SK-N-SH (cell line): ENCODE results near the gene DTX3. TPM values are rescaled to one million over a fixed set of nuclear protein-coding genes. Genes with fewer than 3 reads are reported as not detected.

Experiments
- CTCF ChIA-PET: fragments of 300-600, 350-600 bp; formaldehyde crosslinking; extraction: SDS; loops from one replicate; lab custom pipeline; 2021; lab: Yijun Ruan, JAX
- POLR2A ChIA-PET: fragments of 350-600 bp; sonication (Branson Sonifier 250); formaldehyde crosslinking; extraction: SDS; loops from one replicate; lab custom pipeline; 2020; ENCODE audit warnings: antibody characterized with exemption, inconsistent platforms; lab: Yijun Ruan, JAX
- DNase-seq: peaks from one replicate; pipeline ENCODE4 v3.0.0; 2012
- H2AFZ ChIP-seq: fragments of 200-600 bp; sonication (generic); 2 replicates; pipeline ENCODE4 v1.8.1; 2016; ENCODE audit warnings: antibody characterized with exemption, mild to moderate bottlenecking, low read depth
- H3F3A ChIP-seq: fragments of 200-600 bp; sonication (generic); replicated peaks from 2 replicates; pipeline ENCODE3; 2016; ENCODE audit warnings: antibody characterized with exemption, mild to moderate bottlenecking; ENCODE audit not compliant: insufficient read depth
- H3K27ac ChIP-seq, 2 experiments: fragments of 200-500 bp in 1 of 2; fragments of 200-600 bp in 1 of 2; sonication (Bioruptor generic) in 1 of 2; sonication (generic), shearing (Covaris generic) in 1 of 2; 2 replicates each; pipeline versions ENCODE4 v1.5.1 to v1.6.1; 2014 to 2016; ENCODE audit warnings: low read depth in 2 of 2, inconsistent platforms in 1 of 2, low read length in 1 of 2, mild to moderate bottlenecking in 1 of 2, mixed read lengths in 1 of 2
- H3K27me3 ChIP-seq: fragments of 200-600 bp; sonication (generic), shearing (Covaris generic); 2 replicates; pipeline ENCODE4 v1.6.1; 2016; ENCODE audit warnings: mixed run types; ENCODE audit not compliant: insufficient read depth
- H3K36me3 ChIP-seq, 2 experiments: fragments of 200-500 bp in 1 of 2; fragments of 200-600 bp in 1 of 2; sonication (Bioruptor generic) in 1 of 2; sonication (generic) in 1 of 2; replicated peaks in 1 of 2; 2 replicates each; pipeline versions ENCODE3 to v1.5.1; 2014 to 2016; ENCODE audit warnings: low read length in 1 of 2, mild to moderate bottlenecking in 1 of 2; ENCODE audit not compliant: insufficient read depth in 2 of 2, control insufficient read depth in 1 of 2
- H3K4me1 ChIP-seq, 2 experiments: fragments of 200-500 bp in 1 of 2; fragments of 200-600 bp in 1 of 2; sonication (Bioruptor generic) in 1 of 2; sonication (generic), shearing (Covaris generic) in 1 of 2; 2 replicates each; pipeline versions ENCODE4 v1.5.1 to v1.6.1; 2014 to 2016; ENCODE audit warnings: low read depth in 1 of 2, low read length in 1 of 2, mixed run types in 1 of 2; ENCODE audit not compliant: insufficient read depth in 2 of 2, control insufficient read depth in 1 of 2
- H3K4me2 ChIP-seq: fragments of 200-600 bp; sonication (generic), shearing (Covaris generic); 2 replicates; pipeline ENCODE4 v1.6.1; 2017; ENCODE audit warnings: mixed run types
- H3K4me3 ChIP-seq, 2 experiments: fragments of 200-500 bp in 1 of 2; fragments of 200-600 bp in 1 of 2; sonication (Bioruptor generic) in 1 of 2; sonication (generic), shearing (Covaris generic) in 1 of 2; 2 replicates each; pipeline versions ENCODE4 v1.5.1 to v1.8.1; 2014 to 2016; ENCODE audit warnings: low read depth in 2 of 2, inconsistent platforms in 1 of 2, low read length in 1 of 2, mild to moderate bottlenecking in 1 of 2, mixed read lengths in 1 of 2, moderate library complexity in 1 of 2
- H3K79me2 ChIP-seq: fragments of 200-600 bp; sonication (generic); 2 replicates; pipeline ENCODE4 v1.8.1; 2017; ENCODE audit warnings: mild to moderate bottlenecking; ENCODE audit not compliant: insufficient read depth
- H3K9ac ChIP-seq: fragments of 200-600 bp; sonication (generic); 2 replicates; pipeline ENCODE4 v1.6.1; 2017; ENCODE audit warnings: mixed run types
- H3K9me2 ChIP-seq: fragments of 200-600 bp; sonication (generic); 2 replicates; pipeline ENCODE4 v1.6.1; 2017; ENCODE audit warnings: mixed run types
- H3K9me3 ChIP-seq: fragments of 200-600 bp; sonication (generic); 2 replicates; pipeline ENCODE4 v1.6.1; 2017; ENCODE audit warnings: mixed run types, mild to moderate bottlenecking, moderate library complexity
- H4K20me1 ChIP-seq: fragments of 200-600 bp; sonication (generic); 2 replicates; pipeline ENCODE4 v1.6.1; 2017; ENCODE audit warnings: mild to moderate bottlenecking, mixed run types; ENCODE audit not compliant: insufficient read depth
- CHD2 ChIP-seq: fragments of 150-350 bp; IDR thresholded peaks from 2 replicates; pipeline ENCODE4 v1.6.1; 2018; ENCODE audit warnings: low read length; ENCODE audit not compliant: partially characterized antibody
- ELF1 ChIP-seq: IDR thresholded peaks from 2 replicates; pipeline ENCODE4 v1.4.0; 2012
- EP300 ChIP-seq, 2 experiments: IDR thresholded peaks; 2 replicates each; pipeline versions ENCODE4 v1.4.0 to v1.6.1; 2012; ENCODE audit warnings: borderline replicate concordance in 1 of 2, low read depth in 1 of 2, low read length in 1 of 2
- EZH2phosphoT487 ChIP-seq: fragments of 200-600 bp; sonication (generic); IDR thresholded peaks from 2 replicates; pipeline ENCODE4 v1.6.1; 2017; ENCODE audit warnings: low read depth, mixed run types, mild to moderate bottlenecking, antibody characterized with exemption, moderate library complexity, borderline replicate concordance
- FOSL2 ChIP-seq: IDR thresholded peaks from 2 replicates; pipeline ENCODE4 v1.4.0; 2012; ENCODE audit warnings: low read depth, mild to moderate bottlenecking, moderate library complexity, borderline replicate concordance
- FOXJ3 ChIP-seq: sonication (generic); formaldehyde crosslinking; IDR thresholded peaks from 2 replicates; pipeline ENCODE4 v1.5.1; 2020; ENCODE audit warnings: mild to moderate bottlenecking, missing genetic modification reagents
- FOXM1 ChIP-seq: IDR thresholded peaks from 2 replicates; pipeline ENCODE4 v1.4.0; 2012; ENCODE audit warnings: low read depth, mild to moderate bottlenecking
- GATA2 ChIP-seq: sonication (generic); formaldehyde crosslinking; IDR thresholded peaks from 2 replicates; pipeline ENCODE4 v1.5.0; 2020; ENCODE audit warnings: mild to moderate bottlenecking, missing genetic modification reagents
- JUND ChIP-seq: IDR thresholded peaks from 2 replicates; pipeline ENCODE4 v1.4.0; 2012
- MXI1 ChIP-seq: IDR thresholded peaks from 2 replicates; pipeline ENCODE4 v1.6.1; 2012; ENCODE audit warnings: mild to moderate bottlenecking, low read depth, low read length, improper control_type of control experiment
- NRF1 ChIP-seq: IDR thresholded peaks from 2 replicates; pipeline ENCODE4 v1.6.1; 2012; ENCODE audit warnings: low read depth, mild to moderate bottlenecking, low read length
- POLR2AphosphoS5 ChIP-seq: IDR thresholded peaks from 2 replicates; pipeline ENCODE4 v1.6.1; 2012; ENCODE audit warnings: low read depth, low read length
- RCOR1 ChIP-seq: fragments of 150-350 bp; IDR thresholded peaks from 2 replicates; pipeline ENCODE4 v1.6.1; 2017; ENCODE audit warnings: antibody characterized with exemption, low read length
- SIN3A ChIP-seq: IDR thresholded peaks from 2 replicates; pipeline ENCODE4 v1.6.1; 2012; ENCODE audit warnings: low read depth, mild to moderate bottlenecking, low read length, moderate library complexity, borderline replicate concordance
- SMC3 ChIP-seq: IDR thresholded peaks from 2 replicates; pipeline ENCODE4 v1.6.1; 2012; ENCODE audit warnings: low read depth, low read length, improper control_type of control experiment
- TAF1 ChIP-seq: IDR thresholded peaks from 2 replicates; pipeline ENCODE4 v1.6.1; 2012; ENCODE audit warnings: low read depth, mild to moderate bottlenecking, low read length, moderate library complexity, borderline replicate concordance
- TCF12 ChIP-seq: IDR thresholded peaks from 2 replicates; pipeline ENCODE4 v1.4.0; 2012
- TEAD4 ChIP-seq: IDR thresholded peaks from 2 replicates; pipeline ENCODE4 v1.4.0; 2012; ENCODE audit warnings: mild to moderate bottlenecking, borderline replicate concordance; ENCODE audit not compliant: insufficient read depth
- YY1 ChIP-seq: IDR thresholded peaks from 2 replicates; pipeline ENCODE4 v1.4.0; 2012; ENCODE audit warnings: low read depth, mild to moderate bottlenecking
- WGBS: methylation state at CpG from one replicate; pipeline ENCODE4 v1.1.6; 2017; ENCODE audit warnings: low lambda C conversion rate; 5-methylcytosine and 5-hydroxymethylcytosine counted together
- polyA plus RNA-seq, 3 experiments: library from polyadenylated mRNA; depleted of rRNA; stranded (reverse); fragments of >200 nt; gene quantifications; 2 replicates each; pipeline ENCODE4 v1.2.3, GENCODE V29; 2012
- TF ChIP-seq, protein P1 (sequence below): IDR thresholded peaks from 2 replicates; pipeline ENCODE4 v1.4.0; 2012; ENCODE audit warnings: low read depth, borderline replicate concordance
- TF ChIP-seq, protein P2 (sequence below): fragments of 200-600 bp; sonication (generic); IDR thresholded peaks from 2 replicates; pipeline ENCODE4 v1.6.1; 2017; ENCODE audit warnings: antibody characterized with exemption, mild to moderate bottlenecking, moderate library complexity
- TF ChIP-seq, protein P3 (sequence below): IDR thresholded peaks from 2 replicates; pipeline ENCODE4; 2012

The DTX3 gene
- polyA plus RNA-seq, 1 of the 3 experiments (the other 2 are of a cell fraction): 61.2 TPM

DNA sequence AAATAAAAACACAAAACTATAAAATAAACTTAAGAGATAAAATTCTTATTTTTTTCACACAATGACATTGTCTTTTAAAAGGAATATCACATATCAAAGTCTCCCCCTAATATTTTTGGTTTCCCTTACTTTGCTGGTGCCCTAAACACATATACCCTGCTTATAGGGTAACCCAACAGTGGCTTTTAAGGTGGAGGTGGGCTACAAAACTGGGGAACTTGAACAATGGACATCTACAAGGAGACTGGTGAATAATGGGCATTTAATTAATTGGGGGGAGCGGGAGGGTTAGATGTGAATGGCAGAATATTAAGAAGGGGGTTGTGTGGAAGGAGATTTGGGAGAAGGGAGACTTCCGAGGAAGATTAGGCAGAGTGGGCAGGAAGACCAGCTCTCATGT is 18.8 kb downstream of the DTX3 start:
- H2AFZ ChIP-seq: no peak overlapping the region
- POLR2A ChIA-PET: interaction anchor here (1.0 kb wide), 1 partner anchor 19 kb away, joined by 3 read pairs; no protein-coding TSS in a partner anchor
- peaks cover 0 to 2% of the 10 kb centered on the region in 2 experiments for H3K36me3 ChIP-seq
- H3K79me2 ChIP-seq: no peaks in the 10 kb centered on the region
- H3K9me3 ChIP-seq: no peaks in the 10 kb centered on the region
- CTCF ChIA-PET: interaction anchor here (1.4 to 11.0 kb wide), 5 partner anchors 9 to 161 kb away, joined by 3 to 298 read pairs (median 14); partner anchors contain the start of genes ARHGEF25 and B4GALNT1
- H3K4me3 ChIP-seq: no peak overlapping the region
- no peak overlapping the region for H3K9ac ChIP-seq
- peaks cover 4% of the 10 kb centered on the region for H3F3A ChIP-seq
- H3K9me2 ChIP-seq: no peaks in the 10 kb centered on the region
- 90% methylated on average over 2 of the region's 2 CpGs for WGBS
- no peak for DNase-seq
- no peak overlapping the region for H3K27ac ChIP-seq
- H3K4me1 ChIP-seq: peaks cover 0 to 7% of the 10 kb centered on the region in 2 experiments; a peak in 1 of 4 replicates
- no peak for TF ChIP-seq SIN3A
- TF ChIP-seq ELF1: no peak
- TF ChIP-seq, protein P1, sequence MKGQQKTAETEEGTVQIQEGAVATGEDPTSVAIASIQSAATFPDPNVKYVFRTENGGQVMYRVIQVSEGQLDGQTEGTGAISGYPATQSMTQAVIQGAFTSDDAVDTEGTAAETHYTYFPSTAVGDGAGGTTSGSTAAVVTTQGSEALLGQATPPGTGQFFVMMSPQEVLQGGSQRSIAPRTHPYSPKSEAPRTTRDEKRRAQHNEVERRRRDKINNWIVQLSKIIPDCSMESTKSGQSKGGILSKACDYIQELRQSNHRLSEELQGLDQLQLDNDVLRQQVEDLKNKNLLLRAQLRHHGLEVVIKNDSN: no peak
- TF ChIP-seq EZH2phosphoT487: no peak
- TF ChIP-seq MXI1: no peak
- no peak for TF ChIP-seq TCF12
- TF ChIP-seq, protein P2, sequence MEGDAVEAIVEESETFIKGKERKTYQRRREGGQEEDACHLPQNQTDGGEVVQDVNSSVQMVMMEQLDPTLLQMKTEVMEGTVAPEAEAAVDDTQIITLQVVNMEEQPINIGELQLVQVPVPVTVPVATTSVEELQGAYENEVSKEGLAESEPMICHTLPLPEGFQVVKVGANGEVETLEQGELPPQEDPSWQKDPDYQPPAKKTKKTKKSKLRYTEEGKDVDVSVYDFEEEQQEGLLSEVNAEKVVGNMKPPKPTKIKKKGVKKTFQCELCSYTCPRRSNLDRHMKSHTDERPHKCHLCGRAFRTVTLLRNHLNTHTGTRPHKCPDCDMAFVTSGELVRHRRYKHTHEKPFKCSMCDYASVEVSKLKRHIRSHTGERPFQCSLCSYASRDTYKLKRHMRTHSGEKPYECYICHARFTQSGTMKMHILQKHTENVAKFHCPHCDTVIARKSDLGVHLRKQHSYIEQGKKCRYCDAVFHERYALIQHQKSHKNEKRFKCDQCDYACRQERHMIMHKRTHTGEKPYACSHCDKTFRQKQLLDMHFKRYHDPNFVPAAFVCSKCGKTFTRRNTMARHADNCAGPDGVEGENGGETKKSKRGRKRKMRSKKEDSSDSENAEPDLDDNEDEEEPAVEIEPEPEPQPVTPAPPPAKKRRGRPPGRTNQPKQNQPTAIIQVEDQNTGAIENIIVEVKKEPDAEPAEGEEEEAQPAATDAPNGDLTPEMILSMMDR: no peak
- no peak for TF ChIP-seq JUND
- TF ChIP-seq TAF1: no peak
- TF ChIP-seq EP300 (IDR thresholded peaks at IDR 0.05; ENCODE audit: borderline replicate concordance in 1 of 2, low read depth in 1 of 2, low read length in 1 of 2): no peak
- TF ChIP-seq TEAD4: no peak
- no peaks in the 10 kb centered on the region for H3K27me3 ChIP-seq
- H4K20me1 ChIP-seq: no peaks in the 10 kb centered on the region
- H3K4me2 ChIP-seq: no peak overlapping the region

DNA sequence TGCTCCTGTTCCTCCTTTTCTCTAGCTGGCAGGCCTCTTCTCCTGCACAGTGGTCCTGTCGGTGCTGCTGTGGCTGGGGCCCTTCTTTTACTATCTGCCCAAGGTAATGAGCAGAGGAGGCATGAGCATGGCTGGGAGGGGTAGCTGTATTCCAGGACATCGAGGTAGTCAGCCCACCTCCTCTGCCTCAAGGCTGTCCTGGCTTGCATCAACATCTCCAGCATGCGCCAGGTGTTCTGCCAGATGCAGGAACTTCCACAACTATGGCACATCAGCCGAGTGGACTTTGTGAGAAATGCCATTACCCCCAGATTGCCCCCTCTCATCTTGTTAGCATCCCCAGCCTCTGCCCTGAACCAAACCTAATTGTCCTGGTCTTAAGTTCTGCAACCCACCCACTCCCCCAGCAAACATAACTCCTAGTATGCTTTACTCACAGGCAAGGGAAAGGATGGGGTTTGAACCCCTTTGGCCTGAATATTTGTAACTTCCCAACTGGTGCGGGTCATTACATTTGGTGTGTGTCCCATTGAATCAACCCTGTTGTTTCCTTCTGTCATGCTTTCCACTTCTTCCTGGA is 19.3 kb downstream of the DTX3 start:
- Histone ChIP-seq H3K27ac (no peak overlapping the region), H3K9me3 (no peaks in the 10 kb centered on the region), H3K4me2 (no peak overlapping the region), H3K36me3 (peaks cover 0 to 2% of the 10 kb centered on the region in 2 experiments), H3K9ac (no peak overlapping the region), H3F3A (no peaks in the 10 kb centered on the region), H3K4me3 (no peak overlapping the region), H3K9me2 (no peaks in the 10 kb centered on the region), H3K79me2 (no peaks in the 10 kb centered on the region), H3K27me3 (no peaks in the 10 kb centered on the region), H3K4me1 (peaks cover 0 to 7% of the 10 kb centered on the region in 2 experiments; a peak in 1 of 4 replicates), H2AFZ (no peak overlapping the region), H4K20me1 (no peaks in the 10 kb centered on the region)
- DNase-seq: no peak
- WGBS: 63% methylated on average over 3 of the region's 5 CpGs
- ChIA-PET POLR2A (interaction anchor here (0.9 to 1.0 kb wide), 2 partner anchors 20 to 41 kb away, joined by 3 to 5 read pairs; no protein-coding TSS in a partner anchor), CTCF (interaction anchor here (1.7 to 11.0 kb wide), 4 partner anchors 9 to 41 kb away, joined by 5 to 298 read pairs (median 47); partner anchors contain the start of genes ARHGEF25 and B4GALNT1)
- TF ChIP-seq MXI1 (no peak), FOXJ3 (CRISPR knock-in tag) (no peak), RCOR1 (no peak), CHD2 (no peak), POLR2AphosphoS5 (no peak), TEAD4 (no peak), ELF1 (no peak), YY1 (no peak), SIN3A (no peak), GATA2 (CRISPR knock-in tag) (no peak), FOXM1 (no peak), FOSL2 (no peak), TCF12 (no peak), SMC3 (no peak), NRF1 (no peak)
- TF ChIP-seq, protein P1: no peak
- TF ChIP-seq, protein P3, sequence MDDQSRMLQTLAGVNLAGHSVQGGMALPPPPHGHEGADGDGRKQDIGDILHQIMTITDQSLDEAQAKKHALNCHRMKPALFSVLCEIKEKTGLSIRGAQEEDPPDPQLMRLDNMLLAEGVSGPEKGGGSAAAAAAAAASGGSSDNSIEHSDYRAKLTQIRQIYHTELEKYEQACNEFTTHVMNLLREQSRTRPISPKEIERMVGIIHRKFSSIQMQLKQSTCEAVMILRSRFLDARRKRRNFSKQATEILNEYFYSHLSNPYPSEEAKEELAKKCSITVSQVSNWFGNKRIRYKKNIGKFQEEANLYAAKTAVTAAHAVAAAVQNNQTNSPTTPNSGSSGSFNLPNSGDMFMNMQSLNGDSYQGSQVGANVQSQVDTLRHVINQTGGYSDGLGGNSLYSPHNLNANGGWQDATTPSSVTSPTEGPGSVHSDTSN: no peak
